HUES48 (cell line): Measurements from ENCODE around the gene ABCC10.

Experiments used
- H3K27ac ChIP-seq: one replicate; pipeline ENCODE4 v1.7.0; 2013; ENCODE audit warnings: low read depth, low read length, inconsistent platforms
- H3K27me3 ChIP-seq: 2 replicates; pipeline ENCODE4 v1.6.1; 2013; ENCODE audit warnings: mild to moderate bottlenecking, low read length; ENCODE audit not compliant: control insufficient read depth, insufficient read depth
- H3K36me3 ChIP-seq: 2 replicates; pipeline ENCODE4 v1.6.1; 2013; ENCODE audit warnings: low read length; ENCODE audit not compliant: control insufficient read depth, insufficient read depth
- H3K4me1 ChIP-seq: 2 replicates; pipeline ENCODE4 v1.6.1; 2013; ENCODE audit warnings: mild to moderate bottlenecking, low read length; ENCODE audit not compliant: control insufficient read depth, insufficient read depth
- H3K4me3 ChIP-seq: 2 replicates; pipeline ENCODE4 v1.5.1; 2013; ENCODE audit warnings: mild to moderate bottlenecking, low read depth, low read length
- H3K9ac ChIP-seq: 2 replicates; pipeline ENCODE4 v1.6.1; 2013; ENCODE audit warnings: mild to moderate bottlenecking, low read depth, low read length, moderate library complexity
- H3K9me3 ChIP-seq: 2 replicates; pipeline ENCODE4 v1.6.1; 2013; ENCODE audit warnings: low read length; ENCODE audit not compliant: control insufficient read depth, insufficient read depth

Gene ABCC10

DNA sequence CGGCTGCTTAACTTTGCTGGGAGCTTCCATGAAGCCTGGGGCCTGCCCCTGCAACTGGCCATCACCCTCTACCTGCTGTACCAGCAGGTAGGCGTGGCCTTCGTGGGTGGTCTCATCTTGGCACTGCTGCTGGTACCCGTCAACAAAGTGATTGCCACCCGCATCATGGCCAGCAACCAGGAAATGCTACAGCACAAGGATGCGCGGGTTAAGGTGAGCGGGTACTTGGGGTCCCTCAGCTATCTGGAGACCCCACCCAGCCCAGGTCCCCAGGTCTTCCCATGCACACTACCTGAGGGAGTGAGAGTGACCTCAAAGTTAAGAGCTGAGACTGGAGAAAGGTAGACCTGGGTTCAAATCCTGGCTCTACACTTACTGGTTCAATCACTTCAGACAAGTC is 5.8 kb downstream of the ABCC10 start:
- Histone ChIP-seq H3K36me3 (peaks cover 26% of the 10 kb centered on the region), H3K9ac (no peak overlapping the region), H3K27me3 (no peaks in the 10 kb centered on the region), H3K27ac (no peak overlapping the region), H3K9me3 (no peaks in the 10 kb centered on the region), H3K4me1 (peaks cover 7% of the 10 kb centered on the region; the same call in 1 of the 2 replicates), H3K4me3 (no peak overlapping the region)

DNA sequence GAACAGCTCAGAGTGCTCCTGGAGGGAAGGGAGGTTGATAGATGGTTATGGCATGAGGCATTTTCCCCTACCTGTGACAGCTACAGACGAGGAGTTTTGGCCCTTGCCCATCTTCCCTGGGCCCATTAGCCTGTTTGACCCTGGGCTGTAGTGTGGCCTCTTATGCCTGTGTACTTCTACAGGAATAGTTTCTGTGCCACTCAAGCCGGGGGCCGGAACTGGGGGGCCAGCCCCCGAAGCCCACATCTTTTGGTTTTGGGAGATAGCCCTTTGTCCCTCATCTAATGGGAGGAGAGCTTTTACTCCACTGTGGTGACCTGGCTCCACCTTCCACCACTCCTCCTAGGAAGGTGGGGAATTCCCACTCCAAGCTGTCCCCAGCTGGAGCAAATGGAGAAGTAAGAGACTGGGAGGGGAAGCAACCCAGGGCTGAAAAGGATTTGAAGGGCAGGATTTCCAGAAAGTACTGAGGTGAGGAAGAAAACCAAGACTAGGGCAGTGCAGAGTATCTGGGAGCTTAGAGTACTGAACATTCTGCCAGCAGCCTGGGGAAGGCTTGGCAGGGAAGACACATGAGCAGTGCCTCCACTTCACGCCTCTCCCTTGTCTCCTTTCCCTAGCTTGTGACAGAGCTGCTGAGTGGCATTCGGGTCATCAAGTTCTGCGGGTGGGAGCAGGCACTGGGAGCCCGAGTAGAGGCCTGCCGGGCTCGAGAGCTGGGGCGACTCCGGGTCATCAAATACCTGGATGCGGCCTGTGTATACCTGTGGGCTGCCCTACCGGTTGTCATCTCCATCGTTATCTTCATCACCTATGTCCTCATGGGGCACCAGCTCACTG is 6.9 kb downstream of the ABCC10 start:
- no peaks in the 10 kb centered on the region for H3K9me3 ChIP-seq
- no peak overlapping the region for H3K27ac ChIP-seq
- no peak overlapping the region for H3K9ac ChIP-seq
- H3K4me1 ChIP-seq: no peaks in the 10 kb centered on the region
- H3K27me3 ChIP-seq: no peaks in the 10 kb centered on the region
- no peak overlapping the region for H3K4me3 ChIP-seq
- H3K36me3 ChIP-seq: peaks cover 27% of the 10 kb centered on the region

DNA sequence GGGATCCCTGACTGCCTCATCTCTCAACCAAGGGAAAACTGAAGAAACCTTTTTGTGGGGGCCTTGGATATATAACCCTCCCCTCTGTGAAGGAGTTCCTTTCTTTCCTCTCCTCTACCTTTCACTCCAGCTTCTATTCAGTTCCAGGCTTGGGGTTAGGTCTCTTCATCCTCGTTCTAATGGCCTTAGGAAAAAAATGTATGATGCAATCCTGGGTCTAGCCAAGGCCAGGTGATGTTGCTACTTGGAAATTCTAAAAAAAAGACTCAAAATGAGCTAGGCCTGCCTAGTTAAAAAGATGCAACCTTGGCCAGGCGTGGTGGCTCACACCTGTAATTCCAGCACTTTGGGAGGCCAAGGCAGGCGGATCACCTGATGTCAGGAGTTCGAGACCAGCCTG is 7.6 kb downstream of the ABCC10 start:
- H3K36me3 ChIP-seq: peaks cover 27% of the 10 kb centered on the region
- no peaks in the 10 kb centered on the region for H3K4me1 ChIP-seq
- H3K9me3 ChIP-seq: no peaks in the 10 kb centered on the region
- H3K4me3 ChIP-seq: no peak overlapping the region
- H3K27me3 ChIP-seq: no peaks in the 10 kb centered on the region
- no peak overlapping the region for H3K9ac ChIP-seq
- no peak overlapping the region for H3K27ac ChIP-seq

DNA sequence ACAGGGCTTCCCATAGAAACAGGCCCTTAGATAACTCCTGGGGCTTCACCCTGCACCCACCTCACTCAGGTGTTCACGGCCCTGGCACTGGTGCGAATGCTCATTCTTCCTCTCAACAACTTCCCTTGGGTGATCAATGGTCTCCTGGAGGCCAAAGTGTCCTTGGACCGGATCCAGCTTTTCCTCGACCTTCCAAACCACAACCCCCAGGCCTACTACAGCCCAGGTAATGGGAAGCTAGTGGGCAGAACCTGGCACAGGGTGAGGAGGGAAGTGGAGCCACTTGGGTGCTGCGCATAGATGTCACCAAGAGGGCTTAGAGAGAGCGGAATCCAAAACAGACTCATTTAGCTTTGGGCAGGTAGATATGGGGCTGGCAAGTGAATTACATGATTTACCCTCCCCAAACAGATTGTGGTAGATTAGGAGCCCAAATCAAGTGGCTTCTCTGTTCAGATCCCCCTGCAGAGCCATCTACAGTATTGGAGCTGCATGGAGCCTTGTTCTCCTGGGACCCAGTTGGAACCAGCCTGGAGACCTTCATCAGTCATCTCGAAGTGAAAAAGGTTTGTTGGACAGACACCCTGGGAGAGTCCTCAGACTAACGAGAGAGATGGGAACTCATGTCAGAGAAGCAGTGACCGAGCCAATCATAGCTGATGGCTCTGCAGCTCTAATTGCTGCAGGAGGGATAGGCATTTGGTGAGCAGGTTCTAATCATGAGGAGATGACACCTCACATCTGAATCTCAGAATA is 8.5 kb downstream of the ABCC10 start:
- no peak overlapping the region for H3K9ac ChIP-seq
- H3K9me3 ChIP-seq: no peaks in the 10 kb centered on the region
- H3K36me3 ChIP-seq: peaks cover 27% of the 10 kb centered on the region
- H3K27me3 ChIP-seq: no peaks in the 10 kb centered on the region
- H3K4me3 ChIP-seq: no peak overlapping the region
- no peaks in the 10 kb centered on the region for H3K4me1 ChIP-seq
- no peak overlapping the region for H3K27ac ChIP-seq

DNA sequence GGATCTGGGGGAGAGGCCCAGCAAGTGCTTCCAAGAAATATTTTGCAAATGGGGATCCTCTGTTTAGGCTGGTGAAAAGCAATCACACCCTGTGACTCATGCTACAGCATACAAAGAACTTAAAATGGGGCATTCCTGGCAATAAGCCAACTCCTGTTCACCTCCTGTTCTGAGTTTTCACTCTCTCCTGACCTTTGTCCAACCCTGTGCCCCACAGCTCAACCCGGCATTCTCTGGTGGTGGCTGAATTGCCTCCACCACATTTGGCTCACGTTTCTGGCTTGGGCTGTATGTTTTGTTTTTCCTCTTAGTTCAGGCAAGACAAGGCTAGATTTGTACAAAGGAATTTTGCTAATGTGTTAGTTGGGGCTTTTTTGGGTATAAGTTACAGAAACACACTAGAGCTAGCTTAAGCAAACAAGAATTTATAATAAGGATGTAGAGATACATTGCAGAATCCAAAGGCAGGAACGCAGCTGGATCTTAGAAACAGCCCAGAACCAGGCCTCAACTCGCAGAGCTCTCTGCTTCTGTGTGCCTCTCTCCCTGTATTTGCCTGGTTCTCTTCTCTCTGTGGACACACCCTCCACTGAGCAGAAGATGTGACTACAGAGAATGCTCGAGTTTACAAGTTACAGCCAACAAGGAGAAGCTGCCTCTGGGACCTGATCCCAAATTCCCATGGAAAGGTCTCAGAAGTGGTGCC is 9.4 kb downstream of the ABCC10 start:
- peaks cover 31% of the 10 kb centered on the region for H3K36me3 ChIP-seq
- no peak overlapping the region for H3K4me3 ChIP-seq
- H3K4me1 ChIP-seq: no peaks in the 10 kb centered on the region
- no peak overlapping the region for H3K9ac ChIP-seq
- H3K27ac ChIP-seq: no peak overlapping the region
- H3K27me3 ChIP-seq: no peaks in the 10 kb centered on the region
- H3K9me3 ChIP-seq: no peaks in the 10 kb centered on the region

DNA sequence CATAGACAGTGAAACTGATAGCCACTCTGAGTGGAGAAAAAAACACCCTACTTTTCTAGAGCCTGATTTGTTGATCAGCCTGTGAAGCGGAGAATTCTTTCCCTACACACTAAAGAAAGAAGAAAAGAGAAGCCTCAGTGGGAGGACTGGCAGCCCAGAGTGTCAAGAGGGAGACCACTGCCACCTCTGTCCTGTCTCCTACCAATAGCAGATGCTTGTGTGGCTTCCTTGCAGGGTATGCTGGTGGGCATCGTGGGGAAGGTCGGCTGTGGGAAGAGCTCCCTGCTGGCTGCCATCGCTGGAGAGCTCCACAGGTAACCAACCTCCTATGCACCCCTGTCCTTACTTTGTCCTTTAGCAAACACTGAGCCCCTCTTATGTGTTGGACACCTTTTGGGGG is 10.4 kb downstream of the ABCC10 start:
- Histone ChIP-seq H3K36me3 (peaks cover 33% of the 10 kb centered on the region), H3K27ac (no peak overlapping the region), H3K9me3 (no peaks in the 10 kb centered on the region), H3K27me3 (no peaks in the 10 kb centered on the region), H3K4me3 (no peak overlapping the region), H3K9ac (no peak overlapping the region), H3K4me1 (no peaks in the 10 kb centered on the region)

DNA sequence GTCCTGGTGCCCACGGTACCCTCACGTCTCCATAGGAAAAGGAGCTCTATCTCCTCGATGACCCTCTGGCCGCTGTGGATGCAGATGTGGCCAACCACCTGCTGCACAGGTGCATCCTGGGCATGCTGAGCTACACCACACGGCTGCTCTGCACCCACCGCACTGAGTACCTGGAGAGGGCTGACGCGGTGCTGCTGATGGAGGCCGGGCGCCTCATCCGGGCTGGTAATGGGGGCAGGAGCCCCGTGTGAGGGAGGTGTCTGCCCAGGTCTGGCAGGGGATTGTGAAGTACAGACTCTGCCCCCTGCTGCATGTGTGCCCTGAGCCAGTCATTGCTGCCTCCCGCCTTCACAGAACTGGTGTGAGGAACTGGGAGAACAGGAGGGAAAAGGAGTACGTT is 15.6 kb downstream of the ABCC10 start:
- Histone ChIP-seq H3K4me1 (no peaks in the 10 kb centered on the region), H3K9me3 (no peaks in the 10 kb centered on the region), H3K27ac (no peak overlapping the region), H3K27me3 (no peaks in the 10 kb centered on the region), H3K36me3 (peaks cover 56% of the 10 kb centered on the region), H3K4me3 (no peak overlapping the region), H3K9ac (no peak overlapping the region)

DNA sequence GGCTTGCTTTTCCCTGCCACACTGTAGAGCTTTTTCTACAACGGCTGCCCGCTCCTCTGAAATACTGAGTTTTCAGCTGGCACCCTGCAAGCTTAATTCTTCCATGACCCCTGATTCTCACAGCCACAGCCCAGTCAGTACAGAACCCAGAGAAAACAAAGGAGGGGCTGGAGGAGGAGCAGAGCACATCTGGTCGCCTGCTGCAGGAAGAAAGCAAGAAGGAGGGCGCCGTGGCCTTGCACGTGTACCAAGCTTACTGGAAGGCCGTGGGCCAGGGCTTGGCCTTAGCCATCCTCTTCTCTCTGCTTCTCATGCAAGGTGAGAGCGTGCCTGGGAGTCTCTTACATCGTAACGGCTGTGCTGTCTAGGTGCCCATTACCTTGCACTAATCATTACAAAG is 16.7 kb downstream of the ABCC10 start:
- Histone ChIP-seq H3K27ac (no peak overlapping the region), H3K4me3 (no peak overlapping the region), H3K4me1 (no peaks in the 10 kb centered on the region)

DNA sequence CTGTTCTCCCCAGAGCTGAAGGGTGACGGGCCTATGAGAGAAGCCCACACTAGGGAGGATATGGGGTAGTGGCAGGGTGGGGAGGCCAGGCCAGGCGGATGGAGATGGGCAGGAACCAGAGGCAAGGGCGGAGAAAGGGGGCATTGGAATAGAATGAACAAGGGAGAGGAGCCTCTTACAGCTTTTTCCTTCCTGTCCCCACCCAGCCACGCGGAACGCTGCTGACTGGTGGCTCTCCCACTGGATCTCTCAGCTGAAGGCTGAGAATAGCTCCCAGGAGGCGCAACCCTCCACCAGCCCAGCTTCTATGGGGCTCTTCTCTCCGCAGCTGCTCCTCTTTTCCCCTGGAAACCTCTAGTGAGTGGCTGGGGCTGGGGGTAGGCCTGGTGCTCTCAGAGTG is 17.2 kb downstream of the ABCC10 start:
- Histone ChIP-seq H3K27me3 (no peaks in the 10 kb centered on the region), H3K36me3 (peaks cover 69% of the 10 kb centered on the region), H3K4me1 (no peaks in the 10 kb centered on the region), H3K9ac (no peak overlapping the region), H3K4me3 (no peak overlapping the region), H3K27ac (no peak overlapping the region), H3K9me3 (no peaks in the 10 kb centered on the region)

More for the DNA sequence above, 16.7 kb downstream of the ABCC10 start:
- Histone ChIP-seq H3K36me3 (peaks cover 63% of the 10 kb centered on the region), H3K9ac (no peak overlapping the region), H3K27me3 (no peaks in the 10 kb centered on the region), H3K9me3 (no peaks in the 10 kb centered on the region)

DNA sequence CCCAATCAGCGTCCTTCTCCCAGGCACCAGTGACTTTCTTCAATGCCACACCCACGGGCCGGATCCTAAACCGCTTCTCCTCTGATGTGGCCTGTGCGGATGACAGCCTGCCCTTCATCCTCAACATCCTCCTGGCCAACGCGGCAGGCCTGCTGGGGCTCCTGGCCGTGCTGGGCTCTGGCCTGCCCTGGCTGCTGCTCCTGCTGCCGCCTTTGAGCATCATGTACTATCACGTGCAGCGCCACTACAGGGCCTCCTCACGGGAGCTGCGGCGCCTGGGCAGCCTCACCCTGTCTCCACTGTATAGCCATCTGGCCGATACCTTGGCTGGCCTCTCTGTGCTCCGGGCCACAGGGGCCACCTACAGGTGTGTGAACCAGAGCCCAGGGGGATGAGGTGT is 18.2 kb downstream of the ABCC10 start:
- no peak overlapping the region for H3K9ac ChIP-seq
- H3K27ac ChIP-seq: no peak overlapping the region
- no peaks in the 10 kb centered on the region for H3K27me3 ChIP-seq
- H3K9me3 ChIP-seq: no peaks in the 10 kb centered on the region
- H3K4me1 ChIP-seq: no peaks in the 10 kb centered on the region
- H3K4me3 ChIP-seq: no peak overlapping the region
- H3K36me3 ChIP-seq: peaks cover 79% of the 10 kb centered on the region

DNA sequence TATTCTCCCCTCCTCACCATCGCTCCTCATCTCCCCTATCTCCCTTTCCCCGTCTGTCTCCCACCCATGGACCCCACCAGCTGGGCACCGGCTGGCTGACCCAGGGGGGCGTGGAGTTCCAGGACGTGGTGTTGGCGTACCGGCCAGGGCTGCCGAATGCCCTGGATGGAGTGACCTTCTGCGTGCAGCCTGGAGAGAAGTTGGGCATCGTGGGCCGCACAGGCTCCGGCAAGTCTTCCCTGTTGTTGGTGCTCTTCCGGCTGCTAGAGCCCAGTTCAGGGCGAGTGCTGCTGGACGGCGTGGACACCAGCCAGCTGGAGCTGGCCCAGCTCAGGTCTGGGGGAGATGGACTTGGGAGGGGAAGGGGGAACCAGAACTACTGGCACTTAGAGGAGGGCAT is 20.3 kb downstream of the ABCC10 start:
- H3K4me1 ChIP-seq: no peaks in the 10 kb centered on the region
- H3K4me3 ChIP-seq: no peak overlapping the region
- peaks cover 74% of the 10 kb centered on the region for H3K36me3 ChIP-seq
- no peak overlapping the region for H3K27ac ChIP-seq
- no peaks in the 10 kb centered on the region for H3K27me3 ChIP-seq
- no peaks in the 10 kb centered on the region for H3K9me3 ChIP-seq
- no peak overlapping the region for H3K9ac ChIP-seq
